HCT116 (cell line): Measurements from ENCODE around the gene GBP7. TPM values are rescaled to one million over a fixed set of nuclear protein-coding genes. Genes with fewer than 3 reads are reported as not detected.

Source experiments
- ATAC-seq: fragments of 200-7000 bp; cut with Tn5 transposase; 2 replicates; pipeline ENCODE4 v1.9.1; 2020; ENCODE audit warnings: mild to moderate bottlenecking, moderate library complexity
- BruUV-seq: library from RNA; stranded (reverse); fragments of 400-500 nt; replicated peaks from 2 replicates; lab custom pipeline; 2021; lab: Mats Ljungman, UMichigan
- CTCF ChIA-PET: fragments of 300-600 bp; sonication (Branson Sonifier 250); formaldehyde crosslinking; loops from one replicate; lab custom pipeline; 2021; ENCODE audit warnings: antibody characterized with exemption; lab: Charles Lee
- POLR2A ChIA-PET: fragments of 300-600, 350-600 bp; sonication (Branson Sonifier 250); formaldehyde crosslinking; loops from one replicate; lab custom pipeline; 2021; ENCODE audit warnings: antibody characterized with exemption; lab: Charles Lee
- RAD21 ChIA-PET, 2 experiments: fragments of 300-600 bp; sonication (Branson Sonifier 250); formaldehyde crosslinking; loops; one replicate each; lab custom pipeline; 2023; ENCODE audit warnings: low total read pairs in 2 of 2; ENCODE audit not compliant: uncharacterized antibody in 2 of 2, unreplicated experiment in 2 of 2, low non-redundant PET in 1 of 2; lab: Charles Lee
- DNase-seq: peaks from one replicate; pipeline ENCODE4 v3.0.0-alpha.2; 2010; ENCODE audit warnings: low read depth, low spot score
- H2AFZ ChIP-seq: fragments of 200-600 bp; shearing (Covaris generic), sonication (generic); 2 replicates; pipeline ENCODE4 v1.6.1; 2017; ENCODE audit warnings: low read depth, mixed run types, mixed read lengths, antibody characterized with exemption, low read length; ENCODE audit not compliant: poor library complexity, severe bottlenecking
- H3K27ac ChIP-seq: 2 replicates; pipeline ENCODE4 v1.5.1; 2012; ENCODE audit warnings: low read depth, low read length
- H3K27me3 ChIP-seq: fragments of 200-600 bp; sonication (generic); 2 replicates; pipeline ENCODE4 v1.6.1; 2016; ENCODE audit warnings: mixed run types, low read length, mixed read lengths; ENCODE audit not compliant: insufficient read depth
- H3K36me3 ChIP-seq, 2 experiments: fragments of 200-500 bp in 1 of 2; fragments of 200-600 bp in 1 of 2; sonication (Bioruptor generic) in 1 of 2; sonication (generic) in 1 of 2; 2 replicates each; pipeline versions ENCODE4 v1.5.1 to v1.6.1; 2014 to 2016; ENCODE audit warnings: low read length in 2 of 2, inconsistent platforms in 1 of 2, mixed read lengths in 1 of 2, mixed run types in 1 of 2; ENCODE audit not compliant: insufficient read depth in 2 of 2, control insufficient read depth in 1 of 2
- H3K4me1 ChIP-seq, 2 experiments: fragments of 200-600 bp in 1 of 2; sonication (generic) in 1 of 2; 2 replicates each; pipeline versions ENCODE4 v1.5.1 to v1.6.1; 2012 to 2017; ENCODE audit warnings: low read length in 2 of 2, inconsistent platforms in 1 of 2, mild to moderate bottlenecking in 1 of 2, mixed read lengths in 1 of 2, mixed run types in 1 of 2, moderate library complexity in 1 of 2; ENCODE audit not compliant: insufficient read depth in 2 of 2, control insufficient read depth in 1 of 2
- H3K4me2 ChIP-seq: fragments of 200-600 bp; sonication (generic); 2 replicates; pipeline ENCODE4 v1.6.1; 2017; ENCODE audit warnings: mixed run types, low read length, mixed read lengths
- H3K4me3 ChIP-seq, 2 experiments: fragments of 200-600 bp in 1 of 2; sonication (generic) in 1 of 2; replicated peaks in 1 of 2; 2 replicates each; pipeline ENCODE4 v1.5.1; 2011 to 2016; ENCODE audit warnings: low read length in 2 of 2, control low read depth in 1 of 2, low read depth in 1 of 2, mild to moderate bottlenecking in 1 of 2, mixed read lengths in 1 of 2, mixed run types in 1 of 2
- H3K79me2 ChIP-seq: fragments of 200-600 bp; sonication (generic); 2 replicates; pipeline ENCODE4 v1.6.1; 2017; ENCODE audit warnings: mild to moderate bottlenecking, mixed run types, low read length, moderate library complexity, mixed read lengths; ENCODE audit not compliant: insufficient read depth
- H3K9ac ChIP-seq: fragments of 200-600 bp; sonication (generic); 2 replicates; pipeline ENCODE4 v1.6.1; 2016; ENCODE audit warnings: low read length, mixed read lengths
- H3K9me2 ChIP-seq: fragments of 200-600 bp; sonication (generic), shearing (Covaris generic); 2 replicates; pipeline ENCODE4 v1.6.1; 2017; ENCODE audit warnings: mixed run types, mild to moderate bottlenecking, moderate library complexity; ENCODE audit not compliant: insufficient read depth
- H3K9me3 ChIP-seq, 2 experiments: fragments of 200-500 bp in 1 of 2; fragments of 200-600 bp in 1 of 2; sonication (Bioruptor generic) in 1 of 2; sonication (generic) in 1 of 2; 2 replicates each; pipeline ENCODE4 v1.6.1; 2014 to 2017; ENCODE audit warnings: low read length in 2 of 2, mixed read lengths in 2 of 2, inconsistent platforms in 1 of 2, low read depth in 1 of 2, mild to moderate bottlenecking in 1 of 2, mixed run types in 1 of 2, moderate library complexity in 1 of 2; ENCODE audit not compliant: control insufficient read depth in 1 of 2, insufficient read depth in 1 of 2
- H4K20me1 ChIP-seq: fragments of 200-600 bp; sonication (generic), shearing (Covaris generic); 2 replicates; pipeline ENCODE4 v1.6.1; 2017; ENCODE audit warnings: mixed run types, mild to moderate bottlenecking, moderate library complexity; ENCODE audit not compliant: insufficient read depth
- FOSL1 ChIP-seq: IDR thresholded peaks from 2 replicates; pipeline ENCODE4 v1.6.1; 2012; ENCODE audit warnings: low read depth
- RAD21 ChIP-seq: IDR thresholded peaks from 2 replicates; pipeline ENCODE4 v1.6.1; 2012; ENCODE audit warnings: low read depth, mild to moderate bottlenecking
- SP1 ChIP-seq: IDR thresholded peaks from 2 replicates; pipeline ENCODE4 v1.6.1; 2012; ENCODE audit warnings: low read depth
- SRF ChIP-seq: IDR thresholded peaks from 2 replicates; pipeline ENCODE4 v1.6.1; 2012; ENCODE audit warnings: low read depth
- ZNF274 ChIP-seq: fragments of 200-500 bp; sonication (Bioruptor generic); IDR thresholded peaks from 2 replicates; pipeline ENCODE4 v1.6.1; 2014; ENCODE audit warnings: mild to moderate bottlenecking, low read depth, low read length, inconsistent platforms
- intact Hi-C: fragments of 100-400 bp; cut with micrococcal nuclease; formaldehyde crosslinking; loops from 2 replicates; pipeline ENCODE4 v1.10.0; 2022
- total RNA-seq: library from RNA; stranded (reverse); gene quantifications from one replicate; pipeline ENCODE4 v1.2.1, GENCODE V29; 2021; ENCODE audit not compliant: unreplicated experiment
- TF ChIP-seq, protein P1 (sequence below), 3 experiments: fragments of 200-600 bp in 1 of 3; sonication (generic) in 1 of 3; IDR thresholded peaks in 2 of 3; conservative IDR thresholded peaks in 1 of 3; 2 replicates each; pipeline ENCODE4 v1.5.1; 2012 to 2017; ENCODE audit warnings: low read depth in 2 of 3, low read length in 2 of 3, antibody characterized with exemption in 1 of 3, borderline replicate concordance in 1 of 3, control low read depth in 1 of 3, mild to moderate bottlenecking in 1 of 3, mixed read lengths in 1 of 3, mixed run types in 1 of 3, moderate library complexity in 1 of 3; ENCODE audit not compliant: insufficient read depth in 1 of 3
- TF ChIP-seq, protein P2 (sequence below): IDR thresholded peaks from 2 replicates; pipeline ENCODE4 v1.6.1; 2012
- TF ChIP-seq, protein P3 (sequence below): IDR thresholded peaks from 2 replicates; pipeline ENCODE4 v1.6.1; 2012; ENCODE audit warnings: low read depth

GBP7 gene
- total RNA-seq, 1 experiment from 2014 or later, result not detected

DNA sequence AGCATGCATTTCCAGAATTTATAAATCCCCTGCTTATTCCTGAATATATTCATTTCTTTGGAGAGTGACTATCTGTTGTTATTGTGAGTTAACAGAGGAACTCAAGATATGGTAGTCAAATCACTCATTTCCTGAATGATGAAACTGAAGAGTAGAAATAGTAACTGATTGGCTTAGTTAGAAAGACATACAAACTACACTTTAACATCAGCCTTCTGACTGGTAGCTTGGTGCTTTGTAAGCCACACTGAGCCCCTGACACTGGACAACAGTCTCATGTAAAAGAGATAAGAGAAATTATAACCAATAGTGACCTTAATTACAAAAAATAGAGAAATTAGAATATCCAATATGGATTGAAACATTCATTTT, 4.8 kb downstream of the GBP7 start:
- intact Hi-C loops, result no loop called here
- Histone ChIP-seq H3K4me1 (no peaks in the 10 kb centered on the region), H3K79me2 (no peaks in the 10 kb centered on the region), H3K4me3 (no peak overlapping the region), H4K20me1 (no peaks in the 10 kb centered on the region), H2AFZ (no peak overlapping the region), H3K9me2 (no peaks in the 10 kb centered on the region), H3K36me3 (no peaks in the 10 kb centered on the region), H3K4me2 (no peak overlapping the region), H3K27me3 (no peaks in the 10 kb centered on the region), H3K9ac (no peak overlapping the region), H3K9me3 (no peaks in the 10 kb centered on the region), H3K27ac (no peak overlapping the region)
- BruUV-seq, result no TSS peak
- DNase-seq (no peak), ATAC-seq (no peak)
- ChIA-PET RAD21 (no interaction called here), CTCF (no interaction called here), POLR2A (no interaction called here)
- TF ChIP-seq RAD21, result no peak
- TF ChIP-seq ZNF274, result no peak
- TF ChIP-seq, protein P1, sequence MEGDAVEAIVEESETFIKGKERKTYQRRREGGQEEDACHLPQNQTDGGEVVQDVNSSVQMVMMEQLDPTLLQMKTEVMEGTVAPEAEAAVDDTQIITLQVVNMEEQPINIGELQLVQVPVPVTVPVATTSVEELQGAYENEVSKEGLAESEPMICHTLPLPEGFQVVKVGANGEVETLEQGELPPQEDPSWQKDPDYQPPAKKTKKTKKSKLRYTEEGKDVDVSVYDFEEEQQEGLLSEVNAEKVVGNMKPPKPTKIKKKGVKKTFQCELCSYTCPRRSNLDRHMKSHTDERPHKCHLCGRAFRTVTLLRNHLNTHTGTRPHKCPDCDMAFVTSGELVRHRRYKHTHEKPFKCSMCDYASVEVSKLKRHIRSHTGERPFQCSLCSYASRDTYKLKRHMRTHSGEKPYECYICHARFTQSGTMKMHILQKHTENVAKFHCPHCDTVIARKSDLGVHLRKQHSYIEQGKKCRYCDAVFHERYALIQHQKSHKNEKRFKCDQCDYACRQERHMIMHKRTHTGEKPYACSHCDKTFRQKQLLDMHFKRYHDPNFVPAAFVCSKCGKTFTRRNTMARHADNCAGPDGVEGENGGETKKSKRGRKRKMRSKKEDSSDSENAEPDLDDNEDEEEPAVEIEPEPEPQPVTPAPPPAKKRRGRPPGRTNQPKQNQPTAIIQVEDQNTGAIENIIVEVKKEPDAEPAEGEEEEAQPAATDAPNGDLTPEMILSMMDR (IDR thresholded peaks at IDR 0.05 in 2 of 3, conservative IDR thresholded peaks at IDR 0.05 in 1 of 3; ENCODE audit: borderline replicate concordance in 1 of 3, insufficient read depth in 1 of 3, low read depth in 2 of 3, low read length in 2 of 3), result no peak
- TF ChIP-seq, protein P2, sequence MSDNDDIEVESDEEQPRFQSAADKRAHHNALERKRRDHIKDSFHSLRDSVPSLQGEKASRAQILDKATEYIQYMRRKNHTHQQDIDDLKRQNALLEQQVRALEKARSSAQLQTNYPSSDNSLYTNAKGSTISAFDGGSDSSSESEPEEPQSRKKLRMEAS, result no peak
- no peak for TF ChIP-seq SRF
- no peak for TF ChIP-seq FOSL1
- TF ChIP-seq SP1, result no peak
- TF ChIP-seq, protein P3, sequence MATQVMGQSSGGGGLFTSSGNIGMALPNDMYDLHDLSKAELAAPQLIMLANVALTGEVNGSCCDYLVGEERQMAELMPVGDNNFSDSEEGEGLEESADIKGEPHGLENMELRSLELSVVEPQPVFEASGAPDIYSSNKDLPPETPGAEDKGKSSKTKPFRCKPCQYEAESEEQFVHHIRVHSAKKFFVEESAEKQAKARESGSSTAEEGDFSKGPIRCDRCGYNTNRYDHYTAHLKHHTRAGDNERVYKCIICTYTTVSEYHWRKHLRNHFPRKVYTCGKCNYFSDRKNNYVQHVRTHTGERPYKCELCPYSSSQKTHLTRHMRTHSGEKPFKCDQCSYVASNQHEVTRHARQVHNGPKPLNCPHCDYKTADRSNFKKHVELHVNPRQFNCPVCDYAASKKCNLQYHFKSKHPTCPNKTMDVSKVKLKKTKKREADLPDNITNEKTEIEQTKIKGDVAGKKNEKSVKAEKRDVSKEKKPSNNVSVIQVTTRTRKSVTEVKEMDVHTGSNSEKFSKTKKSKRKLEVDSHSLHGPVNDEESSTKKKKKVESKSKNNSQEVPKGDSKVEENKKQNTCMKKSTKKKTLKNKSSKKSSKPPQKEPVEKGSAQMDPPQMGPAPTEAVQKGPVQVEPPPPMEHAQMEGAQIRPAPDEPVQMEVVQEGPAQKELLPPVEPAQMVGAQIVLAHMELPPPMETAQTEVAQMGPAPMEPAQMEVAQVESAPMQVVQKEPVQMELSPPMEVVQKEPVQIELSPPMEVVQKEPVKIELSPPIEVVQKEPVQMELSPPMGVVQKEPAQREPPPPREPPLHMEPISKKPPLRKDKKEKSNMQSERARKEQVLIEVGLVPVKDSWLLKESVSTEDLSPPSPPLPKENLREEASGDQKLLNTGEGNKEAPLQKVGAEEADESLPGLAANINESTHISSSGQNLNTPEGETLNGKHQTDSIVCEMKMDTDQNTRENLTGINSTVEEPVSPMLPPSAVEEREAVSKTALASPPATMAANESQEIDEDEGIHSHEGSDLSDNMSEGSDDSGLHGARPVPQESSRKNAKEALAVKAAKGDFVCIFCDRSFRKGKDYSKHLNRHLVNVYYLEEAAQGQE, result no peak
